ENCODE measurements around the gene ARAP2. TPM values are rescaled to one million over a fixed set of nuclear protein-coding genes. Genes with fewer than 3 reads are reported as not detected.

ARAP2 gene
- total and polyA plus RNA-seq, 2 donors (not counting 3 experiments of a cell fraction or from before 2014, with no cell fraction given) = not detected

GRCh38 chr4:36207367-36207766, 36.9 kb downstream of the ARAP2 start:
- CTCF ChIA-PET = no interaction called here
- no peak overlapping the region for H3K27ac ChIP-seq (ENCODE audit: insufficient read depth, low read depth, low read length)
- no peaks in the 10 kb centered on the region for H3K27me3 ChIP-seq (ENCODE audit: control insufficient read depth in 2 of 2, insufficient read depth in 2 of 2, low read length in 2 of 2)
- dilution Hi-C loops (cut with MboI; ENCODE audit: extremely low pct_ligation_motif_present, low sequenced_read_pairs) = no loop called here
- no peak overlapping the region for H3K4me3 ChIP-seq (replicated peaks in 1 of 3; ENCODE audit: insufficient read depth in 1 of 3, low read depth in 1 of 3, low read length in 3 of 3)
- no peak overlapping the region for H3K9ac ChIP-seq (replicated peaks; ENCODE audit: extremely low read depth, insufficient read depth, low read length)
- H3K36me3 ChIP-seq (ENCODE audit: control insufficient read depth in 2 of 2, extremely low read depth in 1 of 2, insufficient read depth in 2 of 2, low read length in 2 of 2) = no peaks in the 10 kb centered on the region
- H3K4me1 ChIP-seq (ENCODE audit: control insufficient read depth, extremely low read depth, insufficient read depth, low read length) = no peaks in the 10 kb centered on the region
- FAIRE-seq (no peak), DNase-seq (ENCODE audit: low read depth, low spot score) (no peak)
- no peaks in the 10 kb centered on the region for H3K9me1 ChIP-seq (replicated peaks; ENCODE audit: control insufficient read depth, extremely low read depth, insufficient read depth, low read length)
- POLR2A ChIA-PET = no interaction called here
- no TSS peak for BruUV-seq (replicated peaks)
- H3K4me2 ChIP-seq (ENCODE audit: insufficient read depth, low read length) = no peak overlapping the region
- H3K79me2 ChIP-seq (ENCODE audit: control insufficient read depth, insufficient read depth, low read length) = no peaks in the 10 kb centered on the region
- intact Hi-C loops (cut with micrococcal nuclease) = no loop called here
- H3K9me3 ChIP-seq (replicated peaks; ENCODE audit: control insufficient read depth, insufficient read depth, low read length) = no peaks in the 10 kb centered on the region
- H4K20me1 ChIP-seq (replicated peaks; ENCODE audit: control insufficient read depth, extremely low read depth, insufficient read depth, low read length) = no peaks in the 10 kb centered on the region
- H2AFZ ChIP-seq (ENCODE audit: low read depth, low read length) = no peak overlapping the region
- TF ChIP-seq FOS (IDR thresholded peaks at IDR 0.05; ENCODE audit: borderline replicate concordance, insufficient read depth, low read length) (no peak), MYC (IDR thresholded peaks at IDR 0.05; ENCODE audit: low read depth, low read length) (no peak)

GRCh38 chr4:36206603-36207311, 37.6 kb downstream of the ARAP2 start:
- CTCF ChIA-PET = no interaction called here
- no peaks in the 10 kb centered on the region for H4K20me1 ChIP-seq (replicated peaks; ENCODE audit: control insufficient read depth, extremely low read depth, insufficient read depth, low read length)

More at GRCh38 chr4:36206603-36207311, 37.6 kb downstream of the ARAP2 start:
- H3K4me2 ChIP-seq (ENCODE audit: insufficient read depth, low read length) = no peak overlapping the region
- H3K27ac ChIP-seq (ENCODE audit: insufficient read depth, low read depth, low read length) = no peak overlapping the region
- no TSS peak for BruUV-seq (replicated peaks)
- H3K9me3 ChIP-seq (replicated peaks; ENCODE audit: control insufficient read depth, insufficient read depth, low read length) = no peaks in the 10 kb centered on the region
- TF ChIP-seq FOS (IDR thresholded peaks at IDR 0.05; ENCODE audit: borderline replicate concordance, insufficient read depth, low read length) (no peak), POLR2A (IDR thresholded peaks at IDR 0.05; ENCODE audit: low read depth, low read length) (no peak), POLR2AphosphoS5 (IDR thresholded peaks at IDR 0.05; ENCODE audit: insufficient read depth, low read depth, low read length) (no peak), JUN (IDR thresholded peaks at IDR 0.05; ENCODE audit: borderline replicate concordance, insufficient read depth, insufficient read length, low read depth) (no peak), MYC (IDR thresholded peaks at IDR 0.05; ENCODE audit: low read depth, low read length) (no peak), GATA2 (IDR thresholded peaks at IDR 0.05; ENCODE audit: insufficient read depth, insufficient read length, low read depth, low read length) (no peak), EZH2 (IDR thresholded peaks at IDR 0.05; ENCODE audit: borderline replicate concordance, low read depth, low read length, severe bottlenecking) (no peak)
- TF ChIP-seq, protein P1, sequence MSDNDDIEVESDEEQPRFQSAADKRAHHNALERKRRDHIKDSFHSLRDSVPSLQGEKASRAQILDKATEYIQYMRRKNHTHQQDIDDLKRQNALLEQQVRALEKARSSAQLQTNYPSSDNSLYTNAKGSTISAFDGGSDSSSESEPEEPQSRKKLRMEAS (IDR thresholded peaks at IDR 0.05; ENCODE audit: insufficient read depth, insufficient read length) = no peak
- dilution Hi-C loops (cut with MboI; ENCODE audit: extremely low pct_ligation_motif_present, low sequenced_read_pairs) (no loop called here), intact Hi-C loops (cut with micrococcal nuclease) (no loop called here)
- H3K9ac ChIP-seq (replicated peaks; ENCODE audit: extremely low read depth, insufficient read depth, low read length) = no peak overlapping the region
- DNase-seq (ENCODE audit: low read depth, low spot score) (no peak), FAIRE-seq (no peak)
- no peaks in the 10 kb centered on the region for H3K9me1 ChIP-seq (replicated peaks; ENCODE audit: control insufficient read depth, extremely low read depth, insufficient read depth, low read length)
- H3K36me3 ChIP-seq (ENCODE audit: control insufficient read depth in 2 of 2, extremely low read depth in 1 of 2, insufficient read depth in 2 of 2, low read length in 2 of 2) = no peaks in the 10 kb centered on the region
- no peak overlapping the region for H2AFZ ChIP-seq (ENCODE audit: low read depth, low read length)
- no peak overlapping the region for H3K4me3 ChIP-seq (replicated peaks in 1 of 3; ENCODE audit: insufficient read depth in 1 of 3, low read depth in 1 of 3, low read length in 3 of 3)
- H3K4me1 ChIP-seq (ENCODE audit: control insufficient read depth, extremely low read depth, insufficient read depth, low read length) = no peaks in the 10 kb centered on the region
- H3K27me3 ChIP-seq (ENCODE audit: control insufficient read depth in 2 of 2, insufficient read depth in 2 of 2, low read length in 2 of 2) = no peaks in the 10 kb centered on the region
- H3K79me2 ChIP-seq (ENCODE audit: control insufficient read depth, insufficient read depth, low read length) = no peaks in the 10 kb centered on the region
- POLR2A ChIA-PET = no interaction called here

All from endothelial cell of umbilical vein (primary cell).